ENCODE measurements around the gene TENM3.
A peak's percentile ranks its signal among the peaks of the same experiment; 100 is the strongest.

The TENM3 gene

GRCh38 chr4:182324282-182324681, 81.1 kb downstream of the TENM3 start (continued):
- no peak for TF ChIP-seq PATZ1 (CRISPR knock-in tag; IDR thresholded peaks at IDR 0.05; ENCODE audit: borderline replicate concordance)
- no peak for TF ChIP-seq POU6F1 (CRISPR knock-in tag; IDR thresholded peaks at IDR 0.05; ENCODE audit: borderline replicate concordance, low read depth)
- TF ChIP-seq ZNF8 (CRISPR knock-in tag; IDR thresholded peaks at IDR 0.05) = no peak

GRCh38 chr4:182325397-182325796, 82.2 kb downstream of the TENM3 start:
- peak; percentile 72 for ATAC-seq
- TF ChIP-seq ZFP30 (CRISPR knock-in tag; IDR thresholded peaks at IDR 0.05) (no peak), TCF4 (CRISPR knock-in tag; IDR thresholded peaks at IDR 0.05; ENCODE audit: borderline replicate concordance) (no peak)

- ATAC-seq = peak; percentile 76
- no peak for TF ChIP-seq SNAI2 (CRISPR knock-in tag; IDR thresholded peaks at IDR 0.05)
- no peak for TF ChIP-seq TOX (CRISPR knock-in tag; IDR thresholded peaks at IDR 0.05; ENCODE audit: borderline replicate concordance)
- TF ChIP-seq ARNTL (CRISPR knock-in tag; IDR thresholded peaks at IDR 0.05; ENCODE audit: borderline replicate concordance, low read depth) = no peak
- TF ChIP-seq CSRNP3 (CRISPR knock-in tag; IDR thresholded peaks at IDR 0.05) = no peak
- TF ChIP-seq PATZ1 (CRISPR knock-in tag; IDR thresholded peaks at IDR 0.05; ENCODE audit: borderline replicate concordance) = no peak
- no peak for TF ChIP-seq ZFP3 (CRISPR knock-in tag; IDR thresholded peaks at IDR 0.05)
- TF ChIP-seq ESRRG (CRISPR knock-in tag; IDR thresholded peaks at IDR 0.05) = no peak
- no peak for TF ChIP-seq ISL1 (CRISPR knock-in tag; IDR thresholded peaks at IDR 0.05)
- TF ChIP-seq PPARA (CRISPR knock-in tag; IDR thresholded peaks at IDR 0.05; ENCODE audit: borderline replicate concordance) = no peak
- TF ChIP-seq ZC3H10 (CRISPR knock-in tag; IDR thresholded peaks at IDR 0.05) = no peak
- TF ChIP-seq CREB5 (CRISPR knock-in tag; IDR thresholded peaks at IDR 0.05; ENCODE audit: low read depth) = no peak
- TF ChIP-seq CSDC2 (CRISPR knock-in tag; IDR thresholded peaks at IDR 0.05) = no peak
- no peak for TF ChIP-seq TCF4 (CRISPR knock-in tag; IDR thresholded peaks at IDR 0.05; ENCODE audit: borderline replicate concordance)
- TF ChIP-seq OSR1 (CRISPR knock-in tag; IDR thresholded peaks at IDR 0.05) = no peak
- no peak for TF ChIP-seq ZNF565 (CRISPR knock-in tag; conservative IDR thresholded peaks at IDR 0.05; ENCODE audit: low read depth)
- no peak for TF ChIP-seq RARB (CRISPR knock-in tag; IDR thresholded peaks at IDR 0.05)
- TF ChIP-seq ZNF8 (CRISPR knock-in tag; IDR thresholded peaks at IDR 0.05) = no peak
- TF ChIP-seq TSHZ2 (CRISPR knock-in tag; IDR thresholded peaks at IDR 0.05) = no peak
- no peak for TF ChIP-seq ZFP30 (CRISPR knock-in tag; IDR thresholded peaks at IDR 0.05)
Measured at GRCh38 chr4:182325848-182326255, 82.7 kb downstream of the TENM3 start.
